ENCODE results near the gene DGCR2.
"Not testable (repeated sequence)": the region's sequence is repeated elsewhere in the genome, so short reads cannot be mapped to it uniquely, and the experiment has no call there.

The DGCR2 gene

GRCh38 chr22:19164425-19164824 is 42.2 kb upstream of the DGCR2 start:
- H2AFZ ChIP-seq (ENCODE audit: low read length): no peak overlapping the region
- no peak overlapping the region for H3K27ac ChIP-seq (ENCODE audit: low read length)
- no peak for DNase-seq
- no peaks in the 10 kb centered on the region for H3K79me2 ChIP-seq (ENCODE audit: low read length)
- H3K9me3 ChIP-seq (replicated peaks; ENCODE audit: insufficient read depth, low read length): no peaks in the 10 kb centered on the region
- H3K4me1 ChIP-seq (ENCODE audit: low read length): no peaks in the 10 kb centered on the region
- no peaks in the 10 kb centered on the region for H3K36me3 ChIP-seq (replicated peaks; ENCODE audit: insufficient read depth, low read length)
- H4K20me1 ChIP-seq (ENCODE audit: insufficient read depth, low read length): no peaks in the 10 kb centered on the region
- H3F3A ChIP-seq (ENCODE audit: insufficient read depth, low read length): no peaks in the 10 kb centered on the region
- peaks cover 44% of the 10 kb centered on the region for H3K27me3 ChIP-seq (replicated peaks; ENCODE audit: insufficient read depth, low read length)
- no peak overlapping the region for H3K9ac ChIP-seq (ENCODE audit: low read length)
- no peak overlapping the region for H3K4me3 ChIP-seq (ENCODE audit: low read length)
- TF ChIP-seq, protein P1, sequence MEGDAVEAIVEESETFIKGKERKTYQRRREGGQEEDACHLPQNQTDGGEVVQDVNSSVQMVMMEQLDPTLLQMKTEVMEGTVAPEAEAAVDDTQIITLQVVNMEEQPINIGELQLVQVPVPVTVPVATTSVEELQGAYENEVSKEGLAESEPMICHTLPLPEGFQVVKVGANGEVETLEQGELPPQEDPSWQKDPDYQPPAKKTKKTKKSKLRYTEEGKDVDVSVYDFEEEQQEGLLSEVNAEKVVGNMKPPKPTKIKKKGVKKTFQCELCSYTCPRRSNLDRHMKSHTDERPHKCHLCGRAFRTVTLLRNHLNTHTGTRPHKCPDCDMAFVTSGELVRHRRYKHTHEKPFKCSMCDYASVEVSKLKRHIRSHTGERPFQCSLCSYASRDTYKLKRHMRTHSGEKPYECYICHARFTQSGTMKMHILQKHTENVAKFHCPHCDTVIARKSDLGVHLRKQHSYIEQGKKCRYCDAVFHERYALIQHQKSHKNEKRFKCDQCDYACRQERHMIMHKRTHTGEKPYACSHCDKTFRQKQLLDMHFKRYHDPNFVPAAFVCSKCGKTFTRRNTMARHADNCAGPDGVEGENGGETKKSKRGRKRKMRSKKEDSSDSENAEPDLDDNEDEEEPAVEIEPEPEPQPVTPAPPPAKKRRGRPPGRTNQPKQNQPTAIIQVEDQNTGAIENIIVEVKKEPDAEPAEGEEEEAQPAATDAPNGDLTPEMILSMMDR (IDR thresholded peaks at IDR 0.05; ENCODE audit: low read length): no peak
- TF ChIP-seq EZH2 (optimal IDR thresholded peaks at IDR 0.05; ENCODE audit: low read depth, low read length): no peak
- no peak for TF ChIP-seq EZH2phosphoT487 (IDR thresholded peaks at IDR 0.05; ENCODE audit: low read length)
- no peaks in the 10 kb centered on the region for H3K9me2 ChIP-seq (replicated peaks; ENCODE audit: insufficient read depth, low read length)
- no peak overlapping the region for H3K4me2 ChIP-seq (ENCODE audit: low read depth, low read length)

DNA sequence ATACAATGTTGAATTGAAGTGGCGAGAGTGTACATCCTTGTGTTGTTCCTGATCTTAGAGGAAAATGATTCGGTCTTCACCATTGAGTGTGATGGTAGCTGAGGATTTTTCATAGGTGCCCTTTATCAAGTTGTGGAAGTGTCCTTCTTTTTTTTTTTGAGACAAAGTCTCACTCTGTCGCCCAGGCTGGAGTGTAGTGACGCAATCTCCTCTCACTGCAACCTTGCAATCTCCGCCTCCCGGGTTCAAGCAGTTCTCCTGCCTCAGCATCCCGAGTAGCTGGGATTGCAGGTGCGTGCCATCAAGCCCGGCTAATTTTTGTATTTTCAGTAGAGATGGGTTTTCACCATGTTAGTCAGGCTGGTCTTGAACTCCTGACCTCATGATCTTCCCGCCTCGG is 36.4 kb upstream of the DGCR2 start:
- not testable (repeated sequence) for H4K20me1 ChIP-seq (ENCODE audit: insufficient read depth, low read length); H3K36me3 ChIP-seq (replicated peaks; ENCODE audit: insufficient read depth, low read length); H3F3A ChIP-seq (ENCODE audit: insufficient read depth, low read length); H3K4me2 ChIP-seq (ENCODE audit: low read depth, low read length); H2AFZ ChIP-seq (ENCODE audit: low read length); H3K27me3 ChIP-seq (replicated peaks; ENCODE audit: insufficient read depth, low read length); H3K9me3 ChIP-seq (replicated peaks; ENCODE audit: insufficient read depth, low read length); H3K9me2 ChIP-seq (replicated peaks; ENCODE audit: insufficient read depth, low read length); H3K27ac ChIP-seq (ENCODE audit: low read length); H3K4me3 ChIP-seq (ENCODE audit: low read length); DNase-seq; H3K79me2 ChIP-seq (ENCODE audit: low read length); H3K4me1 ChIP-seq (ENCODE audit: low read length); H3K9ac ChIP-seq (ENCODE audit: low read length)

- not testable (repeated sequence) for H3K4me1 ChIP-seq (ENCODE audit: low read length); H3K4me3 ChIP-seq (ENCODE audit: low read length); H3K9ac ChIP-seq (ENCODE audit: low read length); H3F3A ChIP-seq (ENCODE audit: insufficient read depth, low read length); H3K36me3 ChIP-seq (replicated peaks; ENCODE audit: insufficient read depth, low read length); H2AFZ ChIP-seq (ENCODE audit: low read length); H3K4me2 ChIP-seq (ENCODE audit: low read depth, low read length); H3K9me2 ChIP-seq (replicated peaks; ENCODE audit: insufficient read depth, low read length); H3K27ac ChIP-seq (ENCODE audit: low read length); H3K9me3 ChIP-seq (replicated peaks; ENCODE audit: insufficient read depth, low read length); H3K79me2 ChIP-seq (ENCODE audit: low read length); DNase-seq; H4K20me1 ChIP-seq (ENCODE audit: insufficient read depth, low read length)
- peaks cover 26% of the 10 kb centered on the region for H3K27me3 ChIP-seq (replicated peaks; ENCODE audit: insufficient read depth, low read length)
These were observed 33.9 kb upstream of the DGCR2 start for GRCh38 chr22:19156109-19156508.

GRCh38 chr22:19152942-19153883 is 31.0 kb upstream of the DGCR2 start:
- no peak for DNase-seq
- Histone ChIP-seq H3K27me3 (replicated peaks; ENCODE audit: insufficient read depth, low read length) (peaks cover 45% of the 10 kb centered on the region), H3K9ac (ENCODE audit: low read length) (no peak overlapping the region), H3K36me3 (replicated peaks; ENCODE audit: insufficient read depth, low read length) (no peaks in the 10 kb centered on the region), H3K9me3 (replicated peaks; ENCODE audit: insufficient read depth, low read length) (no peaks in the 10 kb centered on the region), H4K20me1 (ENCODE audit: insufficient read depth, low read length) (no peaks in the 10 kb centered on the region), H3F3A (ENCODE audit: insufficient read depth, low read length) (no peaks in the 10 kb centered on the region), H3K27ac (ENCODE audit: low read length) (no peak overlapping the region), H3K4me3 (ENCODE audit: low read length) (no peak overlapping the region), H3K79me2 (ENCODE audit: low read length) (no peaks in the 10 kb centered on the region), H3K4me1 (ENCODE audit: low read length) (no peaks in the 10 kb centered on the region), H3K4me2 (ENCODE audit: low read depth, low read length) (no peak overlapping the region), H3K9me2 (replicated peaks; ENCODE audit: insufficient read depth, low read length) (no peaks in the 10 kb centered on the region), H2AFZ (ENCODE audit: low read length) (no peak overlapping the region)
- TF ChIP-seq EZH2 (optimal IDR thresholded peaks at IDR 0.05; ENCODE audit: low read depth, low read length) (no peak), EZH2phosphoT487 (IDR thresholded peaks at IDR 0.05; ENCODE audit: low read length) (no peak)
- TF ChIP-seq, protein P1 (IDR thresholded peaks at IDR 0.05; ENCODE audit: low read length): no peak
